Stimulated activated CD4-positive, alpha-beta T cell treated with anti-CD3 and anti-CD28 coated beads, Interleukin-2, amount 100 ng/mL, for 48 hours (primary cell): ENCODE results near the gene TRIM39.
"Not testable (repeated sequence)": the region's sequence is repeated elsewhere in the genome, so short reads cannot be mapped to it uniquely, and the experiment has no call there.

Source experiments
- DNase-seq, 2 donors: peaks; one replicate each; pipeline ENCODE4 v3.0.0-alpha.2; 2020

The TRIM39 gene

DNA sequence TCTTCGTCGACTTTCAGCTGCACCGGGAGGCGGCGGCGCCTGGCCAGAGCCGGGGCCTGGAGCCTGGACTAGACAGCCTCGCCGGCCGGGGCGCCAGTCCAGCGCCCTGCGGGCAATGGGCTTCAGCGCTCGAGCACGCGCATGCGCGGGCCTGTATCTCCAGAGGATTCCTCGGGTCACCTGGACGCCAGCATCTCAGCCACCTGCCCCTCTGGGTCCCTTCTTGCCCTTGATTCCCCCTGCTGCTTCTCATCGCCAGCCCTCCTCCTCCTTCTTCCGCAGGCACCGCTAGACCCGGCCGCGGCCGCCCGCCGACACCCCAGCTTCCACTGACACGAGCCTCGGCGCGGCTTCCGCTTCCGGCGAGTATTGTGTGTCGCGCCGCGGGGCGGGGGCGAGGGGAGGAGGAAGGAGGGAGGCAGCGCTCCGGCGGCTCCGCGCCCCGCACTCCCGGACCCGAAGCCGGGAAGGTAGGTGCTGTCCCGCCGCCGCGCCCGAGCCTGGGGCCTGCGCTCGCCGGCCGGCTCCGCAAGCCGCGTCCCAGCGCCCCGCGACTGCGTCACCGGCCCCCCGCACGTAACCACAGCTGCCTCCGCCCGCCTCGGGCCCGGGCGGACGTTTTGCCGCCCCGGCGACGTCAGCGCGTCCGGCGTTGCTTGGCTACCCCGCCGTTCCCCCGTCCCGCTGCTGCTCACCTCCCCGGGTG lies at the start of gene TRIM39:
TSS of gene TRIM39 (plus strand) at position 402 of the 706 bp plus-strand sequence. CDS start 2,391 bp downstream, outside the sequence.
- peak; percentile 76 to 79 for DNase-seq

GRCh38 chr6:30280988-30281387 lies 45.7 kb upstream of the TRIM39 start:
- DNase-seq: not testable (repeated sequence)

- no peak for DNase-seq
Measured at GRCh38 chr6:30282522-30282921, 44.2 kb upstream of the TRIM39 start.

DNA sequence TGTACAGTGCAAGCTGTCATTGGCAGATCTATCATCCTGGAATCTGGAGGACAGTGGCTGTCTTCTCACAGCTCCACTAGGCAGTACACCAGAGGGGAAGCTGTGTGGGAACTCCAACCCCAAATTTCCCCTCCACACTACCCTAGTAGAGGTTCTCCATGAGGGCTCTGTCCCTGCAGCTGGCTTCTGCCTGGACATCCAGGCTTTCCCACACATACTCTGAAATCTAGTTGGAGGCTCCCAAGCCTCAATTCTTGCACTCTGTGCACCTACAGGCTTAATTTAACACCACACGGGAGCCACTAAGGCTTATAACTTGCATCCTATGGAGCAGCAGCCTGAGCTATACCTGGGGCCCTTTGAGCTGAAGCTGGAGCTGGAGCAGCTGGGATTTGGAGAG lies 43.0 kb upstream of the TRIM39 start:
- DNase-seq: no peak

GRCh38 chr6:30287139-30287538 lies 39.6 kb upstream of the TRIM39 start:
- no peak for DNase-seq

DNA sequence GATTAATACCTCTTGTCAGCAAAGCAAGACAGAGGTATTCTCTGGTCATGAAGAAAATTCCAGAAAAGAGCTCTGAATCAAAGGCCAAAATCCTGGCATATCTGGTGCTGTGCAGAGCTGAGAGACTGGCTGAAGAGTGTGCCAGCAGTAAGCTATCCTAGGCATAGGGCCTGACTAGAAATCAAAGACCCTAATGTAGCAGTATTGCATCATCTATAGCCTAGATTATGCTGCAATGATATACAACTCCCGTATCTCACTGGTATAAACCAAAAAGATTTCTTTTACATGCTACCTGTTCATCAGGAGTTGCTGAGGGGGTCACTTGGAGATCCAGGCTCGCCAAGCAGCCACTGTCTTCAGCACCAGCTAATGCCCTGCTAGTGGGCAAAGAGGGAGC lies 30.9 kb upstream of the TRIM39 start:
- no peak for DNase-seq

DNA sequence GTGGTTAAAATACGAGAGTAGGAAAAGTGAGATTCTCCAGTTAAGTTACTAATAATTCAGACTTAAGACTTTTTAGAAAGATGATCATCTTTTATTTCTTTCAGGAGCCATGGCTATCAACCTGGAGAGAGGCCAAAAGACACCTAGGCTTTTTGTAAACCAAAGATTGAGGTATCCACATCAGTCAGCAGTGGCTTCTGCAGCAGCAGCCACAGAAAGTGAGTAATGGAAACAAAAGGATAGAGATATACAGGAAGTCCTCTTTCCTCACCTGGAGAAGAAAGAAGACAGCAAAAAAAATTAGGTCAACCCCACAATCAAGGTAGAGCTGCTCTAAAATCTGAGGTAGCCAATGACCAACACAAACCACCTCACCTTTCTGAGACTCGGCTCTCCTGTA lies 22.7 kb upstream of the TRIM39 start:
- no peak for DNase-seq

- no peak for DNase-seq
Measured at GRCh38 chr6:30311101-30311500, 15.6 kb upstream of the TRIM39 start.

DNA sequence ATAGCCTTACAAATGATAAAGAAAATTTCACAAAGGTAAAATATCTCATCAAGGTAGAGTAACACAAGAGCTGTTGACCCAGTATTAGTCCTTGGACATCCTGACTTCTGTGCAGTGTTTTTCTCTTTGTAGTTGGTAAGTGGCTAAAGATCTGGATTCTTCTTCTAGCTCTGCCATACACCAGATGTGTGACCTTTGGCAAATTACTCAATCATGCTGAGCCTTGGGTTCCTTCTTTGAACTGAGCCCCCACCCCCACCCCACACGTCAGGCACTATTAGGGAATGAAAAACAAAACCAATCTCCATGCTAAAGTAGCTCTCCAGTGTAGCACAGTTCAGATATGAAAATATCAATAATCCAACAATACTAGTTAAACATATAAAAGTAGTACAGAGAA lies 15.1 kb upstream of the TRIM39 start:
- DNase-seq: no peak

- DNase-seq: no peak
Measured at GRCh38 chr6:30312266-30312665, 14.5 kb upstream of the TRIM39 start.

- no peak for DNase-seq
Measured at GRCh38 chr6:30312676-30313321, 13.9 kb upstream of the TRIM39 start.

- DNase-seq: no peak
Measured at GRCh38 chr6:30315156-30315555, 11.6 kb upstream of the TRIM39 start.

DNA sequence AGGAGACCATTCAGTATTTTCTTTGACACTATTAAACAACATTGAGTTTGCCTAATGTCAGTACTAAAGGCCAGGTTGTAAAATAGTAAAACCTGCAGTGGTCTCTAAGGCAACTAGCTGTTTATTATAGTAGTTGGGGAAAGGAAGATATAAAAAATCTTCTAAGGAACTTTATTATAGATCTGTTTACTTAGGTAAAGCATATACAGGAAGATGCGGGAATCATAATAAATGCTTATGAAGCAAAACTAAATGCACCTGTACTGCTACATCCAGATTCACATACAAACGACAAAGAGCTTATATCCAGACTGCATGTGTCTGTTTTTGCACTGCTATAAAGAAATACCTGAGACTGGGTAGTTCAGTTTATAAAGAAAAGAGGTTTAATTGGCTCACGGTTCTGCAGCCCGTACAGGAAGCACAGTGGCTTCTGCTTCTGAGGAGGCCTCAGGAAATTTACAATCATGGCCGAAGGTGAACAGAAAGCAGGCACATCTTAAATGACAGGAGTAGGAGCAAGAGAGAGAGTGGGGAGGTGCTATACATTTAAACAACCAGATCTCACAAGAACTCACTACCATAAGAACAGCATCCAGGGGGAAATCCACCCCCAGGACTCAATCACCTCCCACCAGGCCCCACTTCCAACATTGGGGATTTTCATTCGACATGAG lies 8.7 kb upstream of the TRIM39 start:
- DNase-seq: no peak

DNA sequence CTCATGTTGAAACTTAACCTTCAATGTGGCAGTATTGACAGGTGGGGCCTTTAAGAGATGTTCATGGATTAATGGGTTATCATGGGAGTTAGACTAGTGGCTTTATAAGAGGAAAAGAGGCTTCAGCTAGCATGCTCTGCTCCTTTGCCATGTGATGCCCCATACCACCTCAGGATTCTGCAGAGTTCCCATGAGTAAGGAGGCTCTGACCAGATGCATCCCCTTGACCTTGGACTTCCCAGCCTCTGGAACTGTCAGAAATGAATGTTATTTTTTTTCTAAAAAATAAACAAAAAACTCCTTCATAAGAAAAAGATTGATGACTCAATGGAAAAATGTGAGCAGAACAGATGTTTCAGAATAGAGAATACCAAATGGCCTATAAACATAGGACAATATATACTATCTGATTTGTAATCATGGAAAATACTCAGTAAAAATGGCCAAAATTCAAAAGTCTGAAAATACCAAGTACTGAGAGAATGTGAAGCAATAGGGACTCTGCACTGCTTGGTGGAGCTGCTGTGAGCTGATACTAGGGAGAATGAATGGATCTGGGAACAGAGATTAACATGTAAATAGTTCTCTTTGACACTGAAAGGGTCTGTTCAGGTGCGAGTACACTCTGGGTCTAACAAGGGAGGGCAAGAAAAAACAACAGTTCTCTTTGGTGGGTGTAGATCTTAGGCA lies 7.4 kb upstream of the TRIM39 start:
- no peak for DNase-seq

DNA sequence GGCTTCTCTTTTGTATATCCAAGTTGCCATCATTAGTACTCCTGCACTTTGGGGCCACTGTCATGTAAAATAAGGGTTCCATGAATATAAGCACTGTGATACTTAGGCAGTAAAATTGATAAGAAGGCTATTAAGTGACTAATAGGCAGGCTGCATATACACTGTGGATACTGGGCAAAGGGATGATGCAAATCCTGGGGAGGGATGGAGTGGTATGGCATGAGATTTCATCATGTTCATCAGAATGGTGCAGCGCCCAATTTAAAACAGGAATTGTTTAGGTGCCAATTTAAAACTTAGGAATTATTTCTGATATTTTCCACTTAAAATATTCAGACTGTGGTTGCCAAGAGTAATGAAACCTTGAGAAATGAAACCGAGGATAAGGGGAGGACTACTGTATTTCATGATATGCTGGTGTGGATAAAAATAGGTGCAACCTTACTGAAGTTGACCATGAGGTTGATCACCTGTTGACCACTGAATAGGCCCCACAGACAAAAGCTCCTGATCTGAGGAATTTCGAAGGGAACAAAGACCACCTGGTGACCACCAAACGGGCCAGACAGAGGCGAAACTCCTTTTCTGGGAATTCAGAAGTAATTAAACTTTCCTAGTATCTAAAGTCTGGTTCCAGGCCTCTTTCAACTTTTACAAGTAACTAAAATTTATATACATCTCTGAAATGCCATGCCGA lies 4.9 kb upstream of the TRIM39 start:
- no peak for DNase-seq

GRCh38 chr6:30322527-30323501 lies 3.9 kb upstream of the TRIM39 start:
- DNase-seq: peak in 1 of 2 donors; percentile 13

- DNase-seq: no peak
Measured at GRCh38 chr6:30323806-30324205, 2.9 kb upstream of the TRIM39 start.

- peak; percentile 70 to 75 for DNase-seq
Measured at GRCh38 chr6:30325150-30325872, 1.4 kb upstream of the TRIM39 start.

DNA sequence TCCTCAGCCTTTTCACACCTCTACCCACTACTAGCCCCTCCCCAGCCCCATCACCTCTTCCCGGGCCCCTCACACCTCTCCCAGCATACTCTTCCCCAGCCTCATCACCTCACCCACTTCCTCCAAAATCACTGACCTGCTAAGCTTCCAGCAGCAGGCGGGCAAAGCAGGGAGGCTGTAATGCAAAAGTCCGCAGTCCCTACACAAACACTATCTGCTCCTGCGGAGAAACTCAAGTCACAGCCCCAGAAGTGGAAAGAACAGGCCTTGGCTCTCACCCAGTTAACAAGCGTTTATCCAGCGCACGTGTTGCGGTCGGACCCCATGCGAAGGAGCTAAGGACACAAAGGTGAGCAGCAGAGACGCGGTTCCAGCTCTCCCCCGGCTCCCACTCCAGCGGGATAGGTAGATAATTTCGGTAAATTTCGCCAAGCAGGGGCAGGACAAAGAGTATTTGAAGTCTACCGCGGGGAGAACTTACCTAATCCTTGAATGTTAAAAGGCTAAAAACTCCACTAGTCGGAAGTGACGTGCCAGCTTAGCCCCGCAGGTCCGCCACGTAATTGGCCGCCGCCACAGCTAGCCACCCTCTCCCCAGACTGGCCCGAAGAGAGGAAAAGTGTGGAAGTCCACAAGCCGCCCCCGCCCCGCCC lies 728 bp upstream of the TRIM39 start:
- DNase-seq: peak; percentile 60 to 61

DNA sequence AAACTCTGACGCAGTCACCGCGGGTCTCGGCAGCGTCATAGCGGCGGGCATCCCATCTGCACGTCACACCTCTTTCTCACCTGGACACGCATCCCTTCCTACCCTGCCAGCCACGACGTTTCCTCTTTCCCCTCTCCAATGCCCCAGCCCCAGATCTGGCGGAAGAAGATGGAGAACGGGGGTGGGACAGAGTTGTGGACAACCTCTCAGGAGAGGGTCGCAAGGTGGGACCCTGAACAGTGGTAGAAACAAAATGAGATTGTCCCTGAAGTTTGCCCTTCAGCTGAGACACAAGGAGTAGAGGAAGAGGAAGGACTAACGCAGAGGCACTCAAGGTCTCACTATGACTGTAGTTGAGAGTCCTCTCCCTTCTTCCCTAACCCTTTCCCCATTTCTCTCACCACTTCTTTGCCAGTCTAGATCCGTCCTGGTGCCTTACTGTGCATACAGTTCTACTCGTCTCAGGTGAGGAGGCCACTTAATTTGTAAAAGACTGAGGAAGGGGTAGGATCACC lies 562 bp downstream of the TRIM39 start:
- no peak for DNase-seq
